SK-N-MC (cell line): Measurements from ENCODE around the gene ANKRD53.

Experiments
- EZH2 ChIP-seq: fragments of 200-600 bp; sonication (generic); IDR thresholded peaks from one replicate; pipeline ENCODE4 v1.6.1; 2017; ENCODE audit warnings: antibody characterized with exemption
- FOXP2 ChIP-seq: optimal IDR thresholded peaks from 2 replicates; pipeline ENCODE3; 2011; ENCODE audit warnings: mild to moderate bottlenecking, moderate library complexity; ENCODE audit not compliant: insufficient read depth; ENCODE audit errors: extremely low read length, control extremely low read depth
- POLR2AphosphoS5 ChIP-seq: IDR thresholded peaks from 2 replicates; pipeline ENCODE4 v1.6.1; 2012; ENCODE audit warnings: mild to moderate bottlenecking, low read depth, low read length, borderline replicate concordance

DNA sequence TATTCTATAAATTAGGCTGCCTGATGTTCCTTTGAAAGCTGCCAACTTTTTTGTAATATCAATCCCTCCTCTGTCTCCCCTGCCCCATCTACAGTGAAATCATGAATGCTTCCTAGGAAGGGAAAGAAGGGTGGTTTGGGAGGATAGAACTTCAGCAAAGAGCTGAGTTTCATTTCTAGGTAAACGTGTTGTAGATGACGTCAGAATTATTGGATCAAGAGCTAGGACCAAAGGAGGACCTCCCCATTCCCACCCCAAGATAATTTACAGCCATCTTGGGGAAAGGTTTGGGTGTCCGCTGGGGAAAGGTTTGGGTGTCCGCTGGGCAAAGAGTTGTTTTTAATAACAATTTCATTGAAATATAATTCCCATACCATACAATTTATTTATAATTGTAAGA lies 11.2 kb upstream of the ANKRD53 start:
- no peak for TF ChIP-seq EZH2
- TF ChIP-seq POLR2AphosphoS5 = no peak
- no peak for TF ChIP-seq FOXP2
